DMS 273 (cell line): ENCODE data around the gene KDM4C.
"Not testable (repeated sequence)": the region's sequence is repeated elsewhere in the genome, so short reads cannot be mapped to it uniquely, and the experiment has no call there.

Experiments used
- DNase-seq: peaks from one replicate; lab custom pipeline; 2025; ENCODE audit not compliant: unreplicated experiment; lab: John Stamatoyannopoulos, UW

The KDM4C gene

DNA sequence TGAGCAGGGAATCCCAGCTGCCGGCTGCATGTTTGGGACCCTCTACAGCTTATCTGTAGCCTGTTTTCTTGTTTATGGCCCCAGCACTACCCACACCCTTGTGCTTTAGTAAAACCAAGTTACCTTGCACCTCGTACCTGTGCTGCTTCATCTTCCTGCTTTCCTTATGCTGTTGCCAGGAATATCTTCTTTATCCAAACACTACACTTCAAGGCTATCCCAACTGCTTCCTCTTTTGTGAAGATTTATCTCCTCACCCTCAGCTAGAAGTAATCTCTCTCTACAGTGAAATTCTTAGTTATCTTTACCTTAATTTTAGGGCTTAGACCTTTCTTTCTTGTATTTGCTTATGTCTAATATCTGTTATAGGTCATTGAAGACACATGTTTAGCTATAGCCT, 171.1 kb downstream of the KDM4C start:
- no peak for DNase-seq

DNA sequence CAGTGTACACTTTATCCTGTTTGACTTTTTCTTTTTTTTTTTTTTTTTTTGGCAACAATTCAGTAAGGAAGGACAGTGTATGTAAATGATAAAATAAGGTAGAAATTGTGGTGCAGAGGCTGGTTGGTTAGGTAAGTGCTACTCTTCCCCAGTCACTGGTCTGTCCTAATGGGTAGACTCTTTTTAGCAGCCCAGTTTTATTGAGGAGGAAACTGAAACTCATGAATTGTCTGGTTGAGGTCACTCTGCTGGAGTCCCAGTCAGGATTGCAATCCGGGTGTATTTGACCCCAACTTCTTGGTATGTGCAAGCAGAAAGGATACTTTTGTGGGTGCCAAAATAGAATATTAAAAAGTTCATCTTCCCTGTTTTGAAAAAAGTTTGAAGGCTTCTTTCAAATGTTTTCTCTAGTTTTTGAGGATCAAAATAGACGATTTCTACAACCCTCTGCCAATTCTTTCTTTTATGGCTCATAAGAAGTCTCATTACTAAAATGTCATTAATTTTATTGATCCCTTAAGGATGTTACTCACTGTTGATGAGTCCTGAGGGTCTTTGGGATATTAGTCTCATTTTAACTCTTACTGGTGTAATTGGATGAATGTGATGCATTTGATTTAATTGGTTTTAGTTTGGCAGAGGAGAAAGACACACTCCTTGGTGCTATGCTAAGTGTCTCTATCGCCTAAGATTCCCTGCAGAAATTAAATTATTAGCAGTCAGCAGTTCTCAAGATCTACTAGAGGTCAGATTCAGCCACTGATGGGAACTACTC, 171.9 kb downstream of the KDM4C start:
- DNase-seq = no peak

DNA sequence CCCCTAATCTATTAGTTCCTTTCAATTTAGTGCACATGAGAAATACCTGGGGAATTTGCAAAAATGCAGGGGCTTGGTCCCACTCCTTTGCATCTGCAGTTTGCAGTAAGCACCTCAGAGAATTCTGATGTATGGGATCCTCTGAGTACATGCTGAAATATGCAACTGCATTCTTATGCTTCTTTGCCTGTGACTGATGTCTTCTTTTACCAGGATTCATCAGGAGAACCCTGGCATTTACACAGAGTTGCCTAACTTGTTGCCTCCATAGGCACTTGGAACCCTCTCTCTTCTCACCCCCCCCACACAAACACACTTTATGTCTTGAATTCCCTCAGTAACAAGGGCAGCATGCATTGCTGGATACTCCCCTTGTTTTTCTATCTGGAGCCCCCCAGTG, 173.1 kb downstream of the KDM4C start:
- no peak for DNase-seq

DNA sequence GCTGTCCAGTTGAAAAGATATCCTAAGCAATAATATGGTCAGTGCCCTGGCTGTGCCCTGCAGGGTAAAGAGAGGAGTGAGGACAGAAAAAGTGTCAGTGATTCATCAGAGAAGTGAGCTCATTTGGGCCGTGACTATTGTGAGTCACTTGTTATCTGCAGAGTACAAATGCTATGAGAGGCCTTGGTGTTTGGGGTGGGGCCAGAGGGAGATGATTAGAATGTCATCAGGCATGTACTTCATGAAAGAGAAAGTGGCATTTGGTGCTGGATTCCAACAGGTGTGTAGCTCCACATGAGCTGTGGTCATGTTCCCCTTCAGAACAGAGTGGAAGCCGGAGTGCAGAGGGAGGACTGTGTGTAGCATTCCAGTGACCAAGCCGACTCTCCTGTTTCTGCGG, 174.1 kb downstream of the KDM4C start:
- peak; percentile 7 for DNase-seq

DNA sequence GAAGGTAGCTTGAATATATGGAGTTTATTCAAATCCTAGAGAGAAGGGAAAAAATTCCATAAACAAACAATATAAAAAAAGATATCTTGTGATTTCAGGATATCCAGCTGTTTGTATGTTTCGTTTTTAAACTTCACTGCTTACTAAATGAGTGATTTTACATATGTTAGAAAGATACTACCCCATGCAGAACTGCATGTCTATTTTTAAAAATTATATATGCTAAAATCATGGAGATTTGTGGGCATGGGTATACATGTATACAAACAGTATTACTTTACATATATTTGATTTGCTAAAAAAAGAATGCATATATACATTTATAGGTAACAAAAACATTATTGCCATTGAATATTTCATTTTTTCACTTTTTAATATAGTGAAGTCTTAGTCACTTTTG, 178.3 kb downstream of the KDM4C start:
- DNase-seq = no peak

DNA sequence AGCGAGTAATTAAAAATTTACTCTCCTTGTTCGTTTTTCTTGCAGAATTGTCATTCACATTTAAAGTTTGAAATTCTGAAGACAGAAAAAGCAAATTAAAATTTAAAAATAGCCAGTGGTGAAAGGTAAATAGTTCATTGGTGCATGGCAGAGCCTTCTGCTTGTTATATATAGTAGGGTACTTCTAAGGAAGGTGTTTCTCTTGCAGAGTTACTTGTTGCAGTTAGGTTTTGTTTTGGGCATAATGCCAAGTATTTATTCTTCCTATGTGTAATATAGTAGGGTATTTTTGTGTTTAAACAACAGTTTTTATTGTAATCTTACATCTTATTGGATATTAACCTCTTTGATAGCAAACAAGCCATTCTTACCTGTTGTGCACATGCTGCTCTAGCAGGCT, 179.4 kb downstream of the KDM4C start:
- DNase-seq = no peak

DNA sequence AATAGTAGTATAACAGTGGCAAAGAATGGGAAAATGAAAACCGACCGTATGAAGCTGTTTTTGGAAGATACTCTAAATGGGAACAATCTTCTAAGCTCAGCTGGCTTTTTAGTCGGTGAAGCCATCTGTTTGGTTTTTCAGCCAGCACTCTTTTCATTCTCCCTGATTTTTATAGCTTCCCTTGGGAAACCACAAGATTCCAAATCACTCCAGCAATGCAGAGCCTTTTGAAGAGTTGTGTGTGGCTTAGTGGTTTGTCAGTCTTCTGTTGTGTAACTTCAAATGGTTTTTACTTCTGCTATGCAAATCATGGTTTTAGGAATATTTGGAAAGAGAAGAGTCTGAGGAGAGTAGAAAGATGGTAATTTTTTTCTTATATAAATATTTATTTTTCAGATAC, 180.7 kb downstream of the KDM4C start:
- peak; percentile 70 for DNase-seq

DNA sequence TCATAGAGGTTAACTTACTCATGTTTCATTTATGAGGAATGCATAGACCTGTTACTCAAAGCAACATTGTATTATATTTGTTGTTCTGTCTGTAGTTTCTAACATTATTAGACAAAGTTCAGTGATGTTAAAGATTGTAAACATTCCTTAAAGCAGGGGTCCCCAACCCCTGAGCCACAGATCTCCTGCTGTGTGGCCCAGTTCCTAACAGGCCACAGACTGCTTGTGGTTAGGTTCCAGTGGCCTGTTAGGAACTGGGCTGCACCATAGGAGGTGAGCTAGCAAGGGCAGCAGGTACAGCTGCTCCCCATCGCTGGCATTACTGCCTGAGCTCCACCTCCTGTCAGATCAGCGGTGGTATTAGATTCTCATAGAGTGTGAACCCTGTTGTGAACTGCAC, 181.1 kb downstream of the KDM4C start:
- no peak for DNase-seq

DNA sequence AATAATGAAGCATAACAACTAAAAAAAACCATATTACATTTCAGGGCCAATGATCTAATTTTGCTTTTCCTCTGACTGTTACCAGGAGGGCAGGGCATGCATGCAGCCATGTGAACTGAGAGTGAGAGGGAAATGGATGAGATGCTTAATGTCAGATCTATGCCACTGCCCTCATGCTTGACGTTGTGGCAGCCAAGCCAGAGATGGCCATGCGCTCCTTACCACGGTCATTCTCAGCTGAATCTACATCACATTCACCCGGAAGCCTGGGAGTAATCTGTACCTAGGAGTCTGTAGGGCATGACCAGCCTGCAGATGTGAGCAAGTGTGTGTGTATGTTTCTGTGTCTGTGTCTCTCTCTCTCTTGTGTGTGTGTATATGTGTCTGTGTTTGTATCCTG, 183.7 kb downstream of the KDM4C start:
- no peak for DNase-seq

DNA sequence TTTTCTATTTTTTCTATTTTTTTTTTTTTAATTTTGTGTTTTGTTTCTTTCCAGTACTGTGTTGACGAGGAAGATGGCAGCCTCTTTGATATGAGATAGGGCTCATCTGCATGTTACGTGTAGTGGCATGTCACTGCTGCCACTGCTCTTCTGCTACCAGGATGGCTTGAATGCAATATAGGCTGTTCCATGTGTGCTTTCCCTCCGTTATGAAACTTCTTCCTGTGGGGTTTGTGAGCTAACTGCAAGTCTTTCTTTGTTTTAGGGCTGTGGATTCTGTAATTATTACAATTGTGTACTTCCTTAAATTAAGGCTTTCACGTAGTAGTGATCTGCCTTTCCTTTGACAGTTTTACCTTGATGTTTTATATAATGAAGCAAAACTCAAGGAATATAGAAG, 184.6 kb downstream of the KDM4C start:
- no peak for DNase-seq

DNA sequence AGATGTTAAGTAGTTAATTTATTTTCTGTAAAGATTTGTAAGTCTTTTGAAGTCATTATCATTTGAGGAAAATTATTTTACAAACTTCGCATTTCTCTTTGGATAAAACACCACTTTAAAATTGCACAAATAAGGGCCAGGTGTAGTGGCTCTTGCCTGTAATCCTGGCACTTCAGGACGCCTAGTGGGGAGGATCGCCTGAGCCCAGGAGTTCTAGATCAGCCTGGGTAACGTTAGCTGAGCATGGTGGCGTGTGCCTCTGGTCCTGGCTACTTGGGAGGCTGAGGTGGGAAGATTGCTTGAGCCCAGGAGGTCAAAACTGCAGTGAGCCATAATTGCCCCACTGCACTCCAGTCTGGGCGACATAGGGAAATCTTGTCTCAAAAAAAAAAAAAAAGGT, 185.5 kb downstream of the KDM4C start:
- no peak for DNase-seq

DNA sequence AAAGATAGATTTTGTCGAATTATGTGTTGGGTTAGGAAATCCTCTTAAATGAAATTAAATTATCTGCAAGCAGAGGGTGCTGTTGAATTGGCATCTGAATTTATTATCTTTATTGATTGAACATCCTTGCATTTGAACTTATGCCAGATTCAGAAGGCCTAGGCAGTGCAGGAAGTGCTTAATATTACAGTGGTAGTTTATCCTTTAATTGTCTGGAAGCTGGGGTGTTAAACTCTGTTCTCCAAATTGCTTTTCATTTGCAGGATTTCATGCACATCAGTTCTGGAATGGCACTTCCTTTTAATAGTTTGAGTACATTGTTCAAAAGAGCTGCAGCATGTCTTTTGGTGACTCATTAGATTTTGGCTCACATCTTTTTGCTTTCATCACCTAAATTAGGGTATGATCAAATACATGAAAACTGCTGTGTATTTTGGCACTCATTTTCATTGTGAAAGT, 186.3 kb downstream of the KDM4C start:
- DNase-seq = peak; percentile 25

DNA sequence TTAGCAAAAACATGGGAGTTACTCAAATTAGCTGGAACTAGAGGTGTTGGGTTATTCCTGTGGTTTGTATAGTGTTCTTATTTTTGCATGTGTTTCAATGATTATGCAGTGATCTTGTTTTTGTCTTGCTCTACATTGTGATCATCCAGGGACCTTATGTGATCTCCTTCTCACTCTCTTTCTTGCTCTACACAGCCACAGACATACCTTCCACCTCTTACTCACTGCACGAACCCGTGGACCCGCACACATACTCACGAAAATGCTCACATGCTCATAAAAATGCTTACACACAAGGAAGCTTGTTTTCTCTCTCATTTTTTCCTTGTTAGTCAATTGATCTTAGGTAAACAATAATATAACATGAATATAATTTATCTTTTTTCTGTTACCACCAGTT, 187.1 kb downstream of the KDM4C start:
- no peak for DNase-seq

DNA sequence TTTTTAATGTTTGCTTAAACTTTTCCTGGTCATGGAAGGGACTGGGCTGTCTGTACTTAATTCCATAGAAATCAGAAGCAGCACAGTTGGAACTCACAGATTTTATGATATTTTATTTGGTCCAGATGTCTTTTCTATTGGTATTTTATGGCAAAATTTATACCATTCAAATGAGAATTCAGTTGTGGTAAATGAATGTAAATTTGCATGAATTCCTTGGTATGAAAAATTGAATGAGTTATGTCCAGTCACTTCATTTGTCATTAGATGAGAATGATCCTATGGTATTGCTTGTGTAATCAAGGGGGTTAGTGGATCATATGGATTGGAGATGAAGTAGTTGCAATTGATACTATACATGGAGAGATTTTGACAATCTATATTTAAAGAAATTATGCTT, 188.0 kb downstream of the KDM4C start:
- no peak for DNase-seq

DNA sequence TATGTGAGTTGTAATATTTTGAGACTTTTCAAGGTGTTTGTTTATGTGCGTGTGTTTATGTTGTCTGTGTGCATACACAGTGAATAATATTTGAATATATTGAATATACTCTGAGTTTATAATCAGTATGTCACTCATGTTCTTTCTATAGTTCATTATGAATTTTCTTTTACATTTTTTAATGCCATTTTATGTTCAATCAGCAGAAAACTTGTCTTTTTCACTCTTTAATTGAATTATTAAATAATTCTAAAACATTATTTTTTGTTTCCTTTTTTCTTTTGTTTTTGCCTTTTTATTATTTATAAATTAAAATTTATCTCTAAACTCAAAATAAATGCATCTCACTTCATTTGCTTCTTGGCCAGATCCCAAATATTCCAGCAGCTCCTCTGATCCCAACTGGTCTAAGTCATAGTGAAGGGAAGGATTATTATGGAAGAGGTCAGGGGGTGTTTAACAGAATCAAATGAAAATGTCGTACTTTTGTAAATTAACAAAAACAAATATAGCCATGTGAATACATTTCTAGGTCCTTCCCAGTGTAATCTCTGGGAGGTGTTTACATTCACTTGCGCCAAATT, 188.9 kb downstream of the KDM4C start:
- DNase-seq = no peak

DNA sequence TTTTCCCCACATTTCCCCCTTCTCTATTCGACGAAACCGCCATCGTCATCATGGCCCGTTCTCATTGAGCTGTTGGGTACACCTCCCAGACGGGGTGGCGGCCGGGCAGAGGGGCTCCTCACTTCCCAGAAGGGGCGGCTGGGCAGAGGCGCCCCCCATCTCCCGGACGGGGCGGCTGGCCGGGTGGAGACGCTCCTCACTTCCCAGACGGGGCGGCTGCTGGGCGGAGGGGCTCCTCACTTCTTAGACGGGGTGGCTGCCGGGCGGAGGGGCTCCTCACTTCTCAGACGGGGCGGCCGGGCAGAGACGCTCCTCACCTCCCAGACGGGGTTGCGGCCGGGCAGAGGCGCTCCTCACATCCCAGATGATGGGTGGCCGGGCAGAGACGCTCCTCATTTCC, 191.1 kb downstream of the KDM4C start:
- DNase-seq = not testable (repeated sequence)

DNA sequence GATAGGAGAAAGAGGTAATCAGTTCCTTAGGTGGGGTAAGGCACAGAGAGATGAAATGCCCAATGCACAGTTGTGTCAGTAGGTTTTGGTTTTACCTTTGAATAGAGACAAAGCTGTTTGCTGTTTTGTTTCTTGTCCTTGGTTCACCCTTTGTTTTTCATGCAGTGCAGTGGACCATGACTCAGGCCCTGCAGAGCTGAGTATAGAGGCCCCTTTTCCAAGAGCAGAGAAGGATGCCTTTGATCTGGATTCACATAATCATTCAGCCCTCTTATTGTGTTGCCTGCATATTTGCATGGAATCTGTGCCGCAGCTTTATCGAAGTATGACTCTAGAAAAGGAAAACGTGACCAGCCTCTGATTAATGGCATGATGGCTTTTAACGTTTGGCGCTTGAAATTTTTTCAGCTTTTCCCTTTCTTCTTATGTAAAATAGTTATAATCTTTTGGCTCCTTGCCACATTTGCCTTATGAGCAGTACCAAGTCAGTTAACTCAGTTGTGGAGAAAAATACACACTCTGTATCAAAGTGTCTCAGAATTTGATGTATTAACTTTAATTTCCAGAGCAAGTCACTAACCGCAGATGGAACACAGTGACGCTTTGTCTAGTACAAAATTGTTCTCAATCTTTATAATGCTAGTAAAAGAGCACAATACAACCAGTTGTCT, 197.6 kb downstream of the KDM4C start:
- DNase-seq = peak; percentile 49

DNA sequence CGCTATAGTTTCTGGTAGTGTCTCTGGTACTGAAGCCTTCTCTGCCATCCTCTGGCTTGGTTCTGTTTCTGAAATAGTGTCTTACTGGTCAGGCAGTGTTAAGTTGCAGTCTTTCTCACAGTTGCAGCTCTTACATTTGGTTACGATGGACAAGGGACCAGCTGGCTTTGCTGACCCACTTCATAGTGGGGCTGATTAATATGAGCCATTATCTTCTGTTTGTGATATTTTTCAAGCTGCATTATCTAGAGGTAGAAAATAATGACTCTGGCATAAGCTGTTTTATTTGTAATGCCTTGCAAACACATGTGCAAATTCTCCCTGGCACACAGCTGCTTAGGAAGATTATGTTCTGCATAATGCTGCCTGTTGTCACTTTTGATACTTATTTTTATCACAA, 199.1 kb downstream of the KDM4C start:
- peak; percentile 4 for DNase-seq

DNA sequence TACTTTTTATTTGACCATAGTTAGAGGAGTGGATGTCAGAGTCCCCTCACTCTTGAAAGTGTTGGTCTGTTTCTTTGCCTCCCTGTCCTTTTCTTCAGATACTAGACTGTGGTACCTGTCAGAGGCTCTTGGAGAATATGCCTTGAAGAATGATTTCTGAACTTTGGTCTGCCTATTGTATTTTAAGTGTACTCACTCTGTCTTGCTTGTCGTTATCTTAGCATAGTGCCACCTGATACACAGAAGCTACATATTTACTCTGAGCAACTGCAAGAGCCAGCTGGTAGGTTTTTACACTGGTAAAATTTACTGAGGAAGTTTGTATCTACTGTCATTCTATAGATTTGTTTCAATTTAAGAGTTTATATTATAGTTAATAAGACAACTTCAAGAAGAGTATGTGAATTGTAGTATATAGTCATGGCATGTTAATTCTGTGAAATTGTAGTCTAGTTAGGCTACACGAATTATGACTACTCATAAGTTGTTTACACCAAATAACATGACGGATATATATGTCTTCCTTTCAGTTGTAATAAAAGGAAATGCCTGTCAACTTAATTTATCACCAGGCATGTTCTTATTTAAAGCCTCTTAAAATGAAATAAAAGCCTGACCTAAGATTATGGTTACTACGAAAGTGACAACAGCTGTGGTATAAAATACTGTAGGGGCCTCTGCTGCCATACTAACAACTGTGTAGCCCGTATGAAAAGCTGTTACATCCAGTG, 201.7 kb downstream of the KDM4C start:
- DNase-seq = no peak

DNA sequence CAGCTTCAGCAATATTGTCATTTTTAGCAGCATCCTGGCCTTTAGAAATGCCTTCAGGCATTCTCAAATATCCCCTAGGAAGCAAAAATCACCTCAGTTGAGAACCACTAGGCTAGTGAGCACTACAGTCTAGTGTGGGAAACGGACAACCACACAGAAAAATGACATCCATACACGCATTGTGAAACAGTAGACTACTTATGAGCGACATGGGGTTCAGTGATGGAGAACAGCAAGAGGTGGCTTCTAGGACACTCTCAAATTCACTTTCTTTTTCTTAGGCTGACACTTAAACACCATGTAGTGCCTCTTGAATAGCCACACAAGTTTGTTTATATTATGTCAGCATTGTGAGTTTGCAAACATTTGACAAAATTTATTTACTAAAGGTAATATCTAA, 203.0 kb downstream of the KDM4C start:
- DNase-seq = no peak

DNA sequence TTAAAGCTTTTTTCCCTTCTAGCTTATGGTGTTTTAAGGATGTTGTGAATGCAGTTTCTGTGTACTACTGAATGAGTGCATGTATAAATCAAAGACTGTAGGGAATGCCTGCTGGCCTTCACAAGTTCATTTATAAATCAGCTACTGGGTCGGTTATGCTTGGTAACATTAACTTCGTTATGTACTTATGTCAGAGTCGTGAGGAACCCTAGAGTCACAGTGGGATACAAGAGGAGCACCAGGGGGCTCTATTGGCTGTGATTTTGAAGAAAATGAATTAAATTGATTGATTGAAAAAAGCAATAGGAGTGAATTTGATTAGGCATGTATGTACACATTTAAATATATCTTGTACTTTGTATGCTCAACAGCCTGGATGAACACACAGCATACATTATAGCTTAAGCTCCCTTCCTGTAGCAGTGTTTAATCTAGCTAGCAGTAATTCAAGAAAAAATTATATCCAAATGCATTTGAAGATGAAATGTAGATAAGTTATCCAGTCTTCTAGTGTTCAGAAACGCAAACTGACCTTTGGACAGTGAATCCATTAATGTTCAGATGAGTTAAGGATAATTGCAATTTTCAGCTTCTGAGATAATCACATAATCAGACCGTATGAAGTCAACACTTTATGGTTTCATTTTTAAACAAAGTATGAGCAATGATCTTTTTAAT, 204.2 kb downstream of the KDM4C start:
- no peak for DNase-seq
